Keratinocyte (primary cell): ENCODE results near the gene NT5DC1. TPM values are rescaled to one million over a fixed set of nuclear protein-coding genes. Genes with fewer than 3 reads are reported as not detected.

ENCODE experiments used
- DNase-seq: peaks from one replicate; pipeline ENCODE4 v3.0.0-alpha.2; 2011; ENCODE audit warnings: low read depth, missing footprints, low spot score
- FAIRE-seq: peaks from 2 replicates; lab custom pipeline; 2011; peaks lifted over from hg19 to GRCh38; lab: Jason Lieb, UNC
- H2AFZ ChIP-seq: 2 replicates; pipeline ENCODE4 v1.6.0; 2012; ENCODE audit warnings: low read length, control low read depth, inconsistent platforms; ENCODE audit not compliant: control insufficient read depth
- H3K27ac ChIP-seq: 2 replicates; pipeline ENCODE4 v1.5.1; 2011; ENCODE audit warnings: low read length; ENCODE audit not compliant: control insufficient read depth, insufficient read depth
- H3K27me3 ChIP-seq: 3 replicates; pipeline ENCODE4 v1.6.0; 2011; ENCODE audit warnings: low read length; ENCODE audit not compliant: control insufficient read depth, insufficient read depth; ENCODE audit errors: extremely low read depth
- H3K36me3 ChIP-seq, 2 experiments: 2 replicates in 1 of 2; 3 replicates in 1 of 2; pipeline ENCODE4 v1.5.1; 2011; ENCODE audit warnings: low read length in 2 of 2, mild to moderate bottlenecking in 1 of 2; ENCODE audit not compliant: control insufficient read depth in 2 of 2, insufficient read depth in 2 of 2; ENCODE audit errors: extremely low read depth in 1 of 2
- H3K4me1 ChIP-seq: 3 replicates; pipeline ENCODE4 v1.5.1; 2011; ENCODE audit warnings: low read length; ENCODE audit not compliant: control insufficient read depth, insufficient read depth; ENCODE audit errors: extremely low read depth
- H3K4me2 ChIP-seq: 3 replicates; pipeline ENCODE4 v1.6.0; 2011; ENCODE audit warnings: low read depth, low read length; ENCODE audit not compliant: control insufficient read depth, insufficient read depth; ENCODE audit errors: extremely low read depth
- H3K4me3 ChIP-seq, 3 experiments: fragments of 200-600 bp in 1 of 3; sonication (generic) in 1 of 3; 2 replicates in 2 of 3; 3 replicates in 1 of 3; pipeline ENCODE4 v1.5.1; 2011 to 2016; ENCODE audit warnings: low read length in 3 of 3, mild to moderate bottlenecking in 3 of 3, control low read depth in 2 of 3, inconsistent platforms in 1 of 3, low read depth in 1 of 3, mixed read lengths in 1 of 3, mixed run types in 1 of 3, moderate library complexity in 1 of 3; ENCODE audit not compliant: control insufficient read depth in 2 of 3, insufficient read depth in 2 of 3; ENCODE audit errors: extremely low read depth in 1 of 3
- H3K79me2 ChIP-seq: 2 replicates; pipeline ENCODE4 v1.6.0; 2012; ENCODE audit warnings: low read length; ENCODE audit not compliant: control insufficient read depth, insufficient read depth
- H3K9ac ChIP-seq: 3 replicates; pipeline ENCODE4 v1.6.0; 2011; ENCODE audit warnings: low read length; ENCODE audit not compliant: control insufficient read depth, insufficient read depth; ENCODE audit errors: extremely low read depth
- H3K9me1 ChIP-seq: 3 replicates; pipeline ENCODE4 v1.6.0; 2011; ENCODE audit warnings: low read length; ENCODE audit not compliant: control insufficient read depth, insufficient read depth; ENCODE audit errors: extremely low read depth
- H3K9me3 ChIP-seq: 2 replicates; pipeline ENCODE4 v1.5.1; 2012; ENCODE audit warnings: low read depth, low read length; ENCODE audit not compliant: control insufficient read depth
- H4K20me1 ChIP-seq: 3 replicates; pipeline ENCODE4 v1.6.0; 2011; ENCODE audit warnings: low read length; ENCODE audit not compliant: control insufficient read depth, insufficient read depth; ENCODE audit errors: extremely low read depth
- EZH2 ChIP-seq: IDR thresholded peaks from one replicate; pipeline ENCODE4 v1.6.1; 2012; ENCODE audit warnings: inconsistent platforms, mild to moderate bottlenecking, low read length, moderate library complexity
- dilution Hi-C: fragments of 300-500 bp; cut with MboI; formaldehyde crosslinking; loops from one replicate; pipeline ENCODE4 v1.7.0; 2020; ENCODE audit warnings: low sequenced_read_pairs; ENCODE audit not compliant: extremely low pct_ligation_motif_present
- polyA plus RNA-seq, 5 experiments: library from polyadenylated mRNA; depleted of rRNA in 3 of 5; stranded (reverse) in 3 of 5; stranded (forward) in 1 of 5; unstranded in 1 of 5; fragments of >200 nt; gene quantifications; 1 replicate in 1 of 5; 2 replicates in 3 of 5; 3 replicates in 1 of 5; pipeline versions ENCODE4 v1.2.1 to v1.2.3, GENCODE V29; 2011 to 2012; ENCODE audit warnings: missing spikeins in 2 of 5, low read depth in 1 of 5, low replicate concordance in 1 of 5
- TF ChIP-seq, protein P1 (sequence below), 3 experiments: IDR thresholded peaks in 1 of 3; conservative IDR thresholded peaks in 1 of 3; optimal IDR thresholded peaks in 1 of 3; 2 replicates in 2 of 3; 3 replicates in 1 of 3; pipeline versions ENCODE3 to v1.5.1; 2011; ENCODE audit warnings: low read length in 3 of 3, mild to moderate bottlenecking in 3 of 3, moderate library complexity in 2 of 3, control low read depth in 1 of 3, inconsistent platforms in 1 of 3; ENCODE audit not compliant: insufficient read depth in 2 of 3; ENCODE audit errors: extremely low read depth in 1 of 3

NT5DC1 gene
- polyA plus RNA-seq, 1 donor (not counting 4 experiments of a cell fraction or from before 2014, with no cell fraction given), result 31.2 TPM

DNA sequence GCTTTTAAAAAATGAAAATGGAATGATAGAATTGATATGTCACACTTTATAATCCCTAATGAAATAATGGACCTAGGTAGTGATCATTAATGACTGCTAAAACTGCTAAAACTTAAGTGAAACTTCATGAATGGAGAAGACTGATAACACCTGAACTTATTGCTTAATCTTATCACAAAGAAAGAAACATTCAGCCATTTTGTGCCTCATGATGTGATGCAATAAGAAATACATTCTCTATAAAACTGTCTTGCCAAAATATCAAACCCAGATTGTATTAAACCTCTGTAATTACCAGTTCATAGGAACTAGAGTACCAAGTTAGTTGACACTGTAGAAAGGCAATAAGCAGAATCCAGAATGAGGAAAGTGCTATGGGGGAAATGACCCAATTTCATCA, 79.7 kb downstream of the NT5DC1 start:
- H3K9ac ChIP-seq, result no peak overlapping the region
- H4K20me1 ChIP-seq, result no peaks in the 10 kb centered on the region
- DNase-seq (no peak), FAIRE-seq (no peak)
- no peak overlapping the region for H3K27ac ChIP-seq
- dilution Hi-C loops, result no loop called here
- TF ChIP-seq, protein P1, sequence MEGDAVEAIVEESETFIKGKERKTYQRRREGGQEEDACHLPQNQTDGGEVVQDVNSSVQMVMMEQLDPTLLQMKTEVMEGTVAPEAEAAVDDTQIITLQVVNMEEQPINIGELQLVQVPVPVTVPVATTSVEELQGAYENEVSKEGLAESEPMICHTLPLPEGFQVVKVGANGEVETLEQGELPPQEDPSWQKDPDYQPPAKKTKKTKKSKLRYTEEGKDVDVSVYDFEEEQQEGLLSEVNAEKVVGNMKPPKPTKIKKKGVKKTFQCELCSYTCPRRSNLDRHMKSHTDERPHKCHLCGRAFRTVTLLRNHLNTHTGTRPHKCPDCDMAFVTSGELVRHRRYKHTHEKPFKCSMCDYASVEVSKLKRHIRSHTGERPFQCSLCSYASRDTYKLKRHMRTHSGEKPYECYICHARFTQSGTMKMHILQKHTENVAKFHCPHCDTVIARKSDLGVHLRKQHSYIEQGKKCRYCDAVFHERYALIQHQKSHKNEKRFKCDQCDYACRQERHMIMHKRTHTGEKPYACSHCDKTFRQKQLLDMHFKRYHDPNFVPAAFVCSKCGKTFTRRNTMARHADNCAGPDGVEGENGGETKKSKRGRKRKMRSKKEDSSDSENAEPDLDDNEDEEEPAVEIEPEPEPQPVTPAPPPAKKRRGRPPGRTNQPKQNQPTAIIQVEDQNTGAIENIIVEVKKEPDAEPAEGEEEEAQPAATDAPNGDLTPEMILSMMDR (optimal IDR thresholded peaks at IDR 0.05 in 1 of 3, IDR thresholded peaks at IDR 0.05 in 1 of 3, conservative IDR thresholded peaks at IDR 0.05 in 1 of 3; ENCODE audit: extremely low read depth in 1 of 3, insufficient read depth in 2 of 3, low read length in 3 of 3), result no peak
- TF ChIP-seq EZH2, result no peak
- no peaks in the 10 kb centered on the region for H3K4me1 ChIP-seq
- no peaks in the 10 kb centered on the region for H3K79me2 ChIP-seq
- H2AFZ ChIP-seq, result no peak overlapping the region
- H3K9me3 ChIP-seq, result peaks cover under 1% of the 10 kb centered on the region
- H3K27me3 ChIP-seq, result no peaks in the 10 kb centered on the region
- no peaks in the 10 kb centered on the region for H3K36me3 ChIP-seq
- no peak overlapping the region for H3K4me3 ChIP-seq
- no peaks in the 10 kb centered on the region for H3K9me1 ChIP-seq
- no peak overlapping the region for H3K4me2 ChIP-seq

DNA sequence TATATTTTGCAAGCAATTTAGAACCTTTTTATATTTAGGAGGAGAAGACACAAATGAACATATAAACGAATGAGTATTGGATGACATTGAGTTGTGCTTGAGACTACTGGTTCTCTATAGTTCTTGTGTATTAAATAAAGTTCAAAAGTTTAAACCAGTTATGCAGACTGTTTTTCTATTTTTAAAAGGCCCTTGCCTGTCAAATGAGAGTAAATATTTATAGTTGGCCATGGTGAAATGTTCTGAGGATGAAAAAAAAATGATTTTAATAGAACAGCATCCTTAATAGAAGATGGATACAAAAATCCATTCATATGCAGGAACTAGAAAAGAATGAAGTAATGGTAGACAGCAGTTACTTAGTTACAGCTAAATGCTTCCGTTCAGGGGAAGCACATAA, 88.8 kb downstream of the NT5DC1 start:
- Histone ChIP-seq H2AFZ (no peak overlapping the region), H3K79me2 (no peaks in the 10 kb centered on the region), H3K9ac (no peak overlapping the region), H3K9me1 (no peaks in the 10 kb centered on the region), H3K27ac (no peak overlapping the region), H3K9me3 (no peaks in the 10 kb centered on the region), H4K20me1 (no peaks in the 10 kb centered on the region), H3K4me2 (no peak overlapping the region), H3K4me1 (no peaks in the 10 kb centered on the region), H3K36me3 (no peaks in the 10 kb centered on the region), H3K4me3 (no peak overlapping the region), H3K27me3 (no peaks in the 10 kb centered on the region)
- dilution Hi-C loops, result no loop called here
- DNase-seq, result no peak
- no peak for FAIRE-seq
- no peak for TF ChIP-seq EZH2
- TF ChIP-seq, protein P1 (optimal IDR thresholded peaks at IDR 0.05 in 1 of 3, IDR thresholded peaks at IDR 0.05 in 1 of 3, conservative IDR thresholded peaks at IDR 0.05 in 1 of 3; ENCODE audit: extremely low read depth in 1 of 3, insufficient read depth in 2 of 3, low read length in 3 of 3), result no peak
